ENCODE measurements around the gene RDH16. TPM values are rescaled to one million over a fixed set of nuclear protein-coding genes. Genes with fewer than 3 reads are reported as not detected.
A peak's percentile ranks its signal among the peaks of the same experiment; 100 is the strongest.

RDH16 gene
- total RNA-seq, 1 donor from 2014 or later = 1.2 TPM

GRCh38 chr12:56995930-56996496, 38.6 kb upstream of the RDH16 start:
- peaks cover 2% of the 10 kb centered on the region for H3K4me1 Mint-ChIP-seq
- Histone ChIP-seq H3F3A (ENCODE audit: low read depth) (no peaks in the 10 kb centered on the region), H3K9me3 (ENCODE audit: low read depth) (no peaks in the 10 kb centered on the region), H3K27ac (no peak overlapping the region), H4K20me1 (ENCODE audit: low read depth) (peaks cover 39% of the 10 kb centered on the region), H3K4me3 (no peak overlapping the region), H3K79me2 (ENCODE audit: low read depth) (peaks cover 29% of the 10 kb centered on the region), H3K4me2 (no peak overlapping the region), H3K9ac (no peak overlapping the region), H3K36me3 (peaks cover 8% of the 10 kb centered on the region), H3K4me1 (no peaks in the 10 kb centered on the region), H3K27me3 (no peaks in the 10 kb centered on the region), H2AFZ (replicated peaks) (no peak overlapping the region)
- peaks cover 18% of the 10 kb centered on the region for H3K36me3 Mint-ChIP-seq
- no peak for DNase-seq (ENCODE audit: low spot score)
- H3K27ac Mint-ChIP-seq = peak overlapping the region; percentile 27
- H3K9me3 Mint-ChIP-seq = no peaks in the 10 kb centered on the region
- TF ChIP-seq CTCF (IDR thresholded peaks at IDR 0.05) (no peak), EZH2phosphoT487 (IDR thresholded peaks at IDR 0.05) (no peak), EZH2 (IDR thresholded peaks at IDR 0.05) (no peak)
- H3K27me3 Mint-ChIP-seq (ENCODE audit: insufficient read depth, low read depth) = no peaks in the 10 kb centered on the region
- H3K4me3 Mint-ChIP-seq = no peak overlapping the region

DNA sequence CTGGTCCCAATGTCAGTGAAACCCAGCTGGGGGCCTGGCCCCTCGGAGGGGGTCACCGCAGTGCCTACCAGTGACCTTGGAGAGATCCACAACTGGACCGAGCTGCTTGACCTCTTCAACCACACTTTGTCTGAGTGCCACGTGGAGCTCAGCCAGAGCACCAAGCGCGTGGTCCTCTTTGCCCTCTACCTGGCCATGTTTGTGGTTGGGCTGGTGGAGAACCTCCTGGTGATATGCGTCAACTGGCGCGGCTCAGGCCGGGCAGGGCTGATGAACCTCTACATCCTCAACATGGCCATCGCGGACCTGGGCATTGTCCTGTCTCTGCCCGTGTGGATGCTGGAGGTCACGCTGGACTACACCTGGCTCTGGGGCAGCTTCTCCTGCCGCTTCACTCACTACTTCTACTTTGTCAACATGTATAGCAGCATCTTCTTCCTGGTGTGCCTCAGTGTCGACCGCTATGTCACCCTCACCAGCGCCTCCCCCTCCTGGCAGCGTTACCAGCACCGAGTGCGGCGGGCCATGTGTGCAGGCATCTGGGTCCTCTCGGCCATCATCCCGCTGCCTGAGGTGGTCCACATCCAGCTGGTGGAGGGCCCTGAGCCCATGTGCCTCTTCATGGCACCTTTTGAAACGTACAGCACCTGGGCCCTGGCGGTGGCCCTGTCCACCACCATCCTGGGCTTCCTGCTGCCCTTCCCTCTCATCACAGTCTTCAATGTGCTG, 38.0 kb upstream of the RDH16 start:
- H3K4me1 Mint-ChIP-seq = no peaks in the 10 kb centered on the region
- peaks cover 18% of the 10 kb centered on the region for H3K36me3 Mint-ChIP-seq
- H2AFZ ChIP-seq (replicated peaks) = no peak overlapping the region

DNA sequence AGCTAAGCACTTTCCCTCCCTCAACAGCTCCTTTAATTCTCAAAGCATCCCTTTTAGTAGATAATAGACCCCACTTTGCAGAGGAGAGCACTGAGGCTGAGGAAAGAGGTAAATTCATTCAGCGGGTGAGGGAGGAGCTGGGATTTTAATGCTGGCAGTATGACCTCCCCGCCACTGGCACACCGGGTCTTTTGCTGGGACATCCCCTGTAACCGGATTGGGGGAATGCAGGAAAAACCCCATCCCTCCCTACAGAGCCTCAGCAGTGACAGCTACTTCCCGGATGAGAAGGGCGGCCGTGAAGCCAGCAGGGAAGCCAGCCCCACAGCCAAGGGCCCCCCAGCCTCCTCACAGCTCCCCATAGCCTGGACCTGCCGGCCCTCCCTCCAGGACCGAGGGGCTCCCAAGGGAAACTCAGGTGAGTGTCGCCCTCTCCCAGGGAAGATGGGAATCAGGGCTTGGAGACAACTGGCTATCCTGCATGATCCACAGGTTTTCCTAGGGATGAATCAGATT, 36.9 kb upstream of the RDH16 start:
- Histone ChIP-seq H3K79me2 (ENCODE audit: low read depth) (peaks cover 12% of the 10 kb centered on the region), H3K4me3 (no peak overlapping the region), H3K9me3 (ENCODE audit: low read depth) (no peaks in the 10 kb centered on the region), H3K4me2 (no peak overlapping the region), H3F3A (ENCODE audit: low read depth) (no peaks in the 10 kb centered on the region), H3K4me1 (no peaks in the 10 kb centered on the region), H3K27ac (no peak overlapping the region), H3K36me3 (no peaks in the 10 kb centered on the region), H2AFZ (replicated peaks) (no peak overlapping the region), H3K27me3 (no peaks in the 10 kb centered on the region), H4K20me1 (ENCODE audit: low read depth) (peaks cover 22% of the 10 kb centered on the region), H3K9ac (no peak overlapping the region)
- Mint-ChIP-seq H3K4me3 (no peak overlapping the region), H3K9me3 (no peaks in the 10 kb centered on the region), H3K4me1 (no peaks in the 10 kb centered on the region), H3K27me3 (ENCODE audit: insufficient read depth, low read depth) (no peaks in the 10 kb centered on the region), H3K27ac (no peak overlapping the region), H3K36me3 (peaks cover 18% of the 10 kb centered on the region)
- TF ChIP-seq CTCF (IDR thresholded peaks at IDR 0.05) (no peak), EZH2phosphoT487 (IDR thresholded peaks at IDR 0.05) (no peak), EZH2 (IDR thresholded peaks at IDR 0.05) (no peak)
- DNase-seq (ENCODE audit: low spot score) = no peak

More for the DNA sequence above, 38.0 kb upstream of the RDH16 start:
- H3K4me3 ChIP-seq = no peak overlapping the region
- no peak overlapping the region for H3K4me2 ChIP-seq
- H3K9ac ChIP-seq = no peak overlapping the region
- Mint-ChIP-seq H3K4me3 (no peak overlapping the region), H3K9me3 (no peaks in the 10 kb centered on the region), H3K27me3 (ENCODE audit: insufficient read depth, low read depth) (no peaks in the 10 kb centered on the region), H3K27ac (peak overlapping the region; percentile 27)
- peaks cover 33% of the 10 kb centered on the region for H4K20me1 ChIP-seq (ENCODE audit: low read depth)
- TF ChIP-seq CTCF (IDR thresholded peaks at IDR 0.05) = no peak
- TF ChIP-seq EZH2 (IDR thresholded peaks at IDR 0.05) = no peak
- TF ChIP-seq EZH2phosphoT487 (IDR thresholded peaks at IDR 0.05) = no peak
- H3K4me1 ChIP-seq = no peaks in the 10 kb centered on the region
- H3K79me2 ChIP-seq (ENCODE audit: low read depth) = peaks cover 22% of the 10 kb centered on the region
- DNase-seq (ENCODE audit: low spot score) = no peak
- H3K27me3 ChIP-seq = no peaks in the 10 kb centered on the region
- H3F3A ChIP-seq (ENCODE audit: low read depth) = no peaks in the 10 kb centered on the region
- H3K9me3 ChIP-seq (ENCODE audit: low read depth) = no peaks in the 10 kb centered on the region
- no peak overlapping the region for H3K27ac ChIP-seq
- peaks cover 1% of the 10 kb centered on the region for H3K36me3 ChIP-seq
